H1 (cell line): ENCODE results near the gene OR2A25. TPM values are rescaled to one million over a fixed set of nuclear protein-coding genes. Genes with fewer than 3 reads are reported as not detected.

ENCODE experiments used
- CTCF ChIA-PET: fragments of 300-600 bp; sonication (Branson Sonifier 250); formaldehyde crosslinking; loops from one replicate; lab custom pipeline; 2021; ENCODE audit not compliant: partially characterized antibody; lab: Charles Lee
- POLR2A ChIA-PET: fragments of 300-600 bp; sonication (Branson Sonifier 250); formaldehyde crosslinking; loops from one replicate; lab custom pipeline; 2021; ENCODE audit warnings: inconsistent platforms; ENCODE audit not compliant: partially characterized antibody; lab: Charles Lee
- DNase-seq, 2 experiments: peaks; one replicate each; pipeline versions ENCODE4 v3.0.0 to v3.0.0-alpha.2; 2010 to 2022; ENCODE audit warnings: low spot score in 2 of 2, low read depth in 1 of 2, mixed read lengths in 1 of 2
- FAIRE-seq: peaks from 2 replicates; lab custom pipeline; 2011; peaks lifted over from hg19 to GRCh38; lab: Jason Lieb, UNC
- H2AFZ ChIP-seq: 2 replicates; pipeline ENCODE4 v1.8.1; 2012; ENCODE audit warnings: low read length, inconsistent platforms
- H2AK5ac ChIP-seq: 2 replicates; pipeline ENCODE4 v1.6.1; 2013; ENCODE audit warnings: low read depth, low read length
- H2BK120ac ChIP-seq: replicated peaks from 2 replicates; pipeline ENCODE3; 2013; ENCODE audit warnings: low read depth, low read length, inconsistent platforms
- H2BK12ac ChIP-seq: 2 replicates; pipeline ENCODE4 v1.6.1; 2013; ENCODE audit warnings: low read depth, low read length
- H2BK15ac ChIP-seq: 2 replicates; pipeline ENCODE4 v1.6.1; 2013; ENCODE audit warnings: low read length
- H2BK20ac ChIP-seq: 2 replicates; pipeline ENCODE4 v1.6.1; 2013; ENCODE audit warnings: low read length
- H2BK5ac ChIP-seq: 2 replicates; pipeline ENCODE4 v1.6.1; 2013; ENCODE audit warnings: low read depth, low read length
- H3K14ac ChIP-seq: 2 replicates; pipeline ENCODE4 v1.6.1; 2013; ENCODE audit warnings: inconsistent platforms; ENCODE audit not compliant: insufficient read length
- H3K18ac ChIP-seq: 2 replicates; pipeline ENCODE4 v1.6.1; 2013; ENCODE audit warnings: low read length; ENCODE audit errors: extremely low read depth
- H3K23ac ChIP-seq: 2 replicates; pipeline ENCODE4 v1.6.1; 2013; ENCODE audit warnings: inconsistent platforms; ENCODE audit not compliant: insufficient read length
- H3K23me2 ChIP-seq: 2 replicates; pipeline ENCODE4 v1.6.1; 2013; ENCODE audit warnings: low read depth, low read length
- H3K27ac ChIP-seq: 2 replicates; pipeline ENCODE4 v1.6.1; 2011; ENCODE audit warnings: low read depth, low read length, inconsistent platforms
- H3K27me3 ChIP-seq, 4 experiments: replicated peaks in 1 of 4; 1 replicate in 1 of 4; 2 replicates in 3 of 4; pipeline versions ENCODE4 v1.6.1 to v1.8.1; 2011 to 2013; ENCODE audit warnings: low read length in 3 of 4, mild to moderate bottlenecking in 3 of 4, inconsistent platforms in 2 of 4, mixed read lengths in 2 of 4, moderate library complexity in 1 of 4; ENCODE audit not compliant: control insufficient read depth in 3 of 4, insufficient read depth in 3 of 4; ENCODE audit errors: extremely low read depth in 1 of 4
- H3K36me3 ChIP-seq, 4 experiments: 2 replicates each; pipeline versions ENCODE4 v1.6.1 to v1.8.1; 2011 to 2013; ENCODE audit warnings: mild to moderate bottlenecking in 4 of 4, low read length in 3 of 4, moderate library complexity in 2 of 4, control low read depth in 1 of 4, inconsistent platforms in 1 of 4; ENCODE audit not compliant: insufficient read depth in 4 of 4, control insufficient read depth in 2 of 4
- H3K4ac ChIP-seq: replicated peaks from 2 replicates; pipeline ENCODE3; 2013; ENCODE audit warnings: low read length, low read depth, mixed read lengths, inconsistent platforms; ENCODE audit not compliant: insufficient read length
- H3K4me1 ChIP-seq, 4 experiments: replicated peaks in 1 of 4; 1 replicate in 1 of 4; 2 replicates in 3 of 4; pipeline versions ENCODE4 v1.6.1 to v1.8.1; 2011 to 2013; ENCODE audit warnings: low read length in 3 of 4, inconsistent platforms in 2 of 4, mixed read lengths in 1 of 4; ENCODE audit not compliant: insufficient read depth in 4 of 4, control insufficient read depth in 3 of 4
- H3K4me2 ChIP-seq, 2 experiments: 2 replicates each; pipeline versions ENCODE4 v1.6.1 to v1.8.1; 2011 to 2013; ENCODE audit warnings: low read depth in 2 of 2, low read length in 2 of 2, control low read depth in 1 of 2, inconsistent platforms in 1 of 2, mild to moderate bottlenecking in 1 of 2; ENCODE audit not compliant: insufficient read depth in 1 of 2
- H3K4me3 ChIP-seq, 4 experiments: fragments of 200-600, 300-600 bp in 1 of 4; sonication (generic), shearing (Covaris generic), sonication (Bioruptor Twin) in 1 of 4; 2 replicates each; pipeline versions ENCODE4 v1.5.1 to v1.8.1; 2011 to 2016; ENCODE audit warnings: low read length in 4 of 4, low read depth in 3 of 4, control low read depth in 2 of 4, inconsistent platforms in 2 of 4, mild to moderate bottlenecking in 2 of 4, mixed read lengths in 1 of 4, moderate library complexity in 1 of 4; ENCODE audit not compliant: insufficient read depth in 2 of 4; ENCODE audit errors: extremely low read depth in 1 of 4
- H3K56ac ChIP-seq: replicated peaks from 2 replicates; pipeline ENCODE3; 2013; ENCODE audit warnings: low read depth, mild to moderate bottlenecking, mixed read lengths, low read length, inconsistent platforms; ENCODE audit not compliant: insufficient read length
- H3K79me1 ChIP-seq: 2 replicates; pipeline ENCODE4 v1.6.1; 2013; ENCODE audit warnings: low read depth, low read length, control low read depth
- H3K79me2 ChIP-seq, 2 experiments: 2 replicates each; pipeline versions ENCODE4 v1.6.1 to v1.8.1; 2012 to 2013; ENCODE audit warnings: low read length in 2 of 2, mild to moderate bottlenecking in 2 of 2, inconsistent platforms in 1 of 2; ENCODE audit not compliant: insufficient read depth in 2 of 2, control insufficient read depth in 1 of 2
- H3K9ac ChIP-seq, 4 experiments: replicated peaks in 1 of 4; 1 replicate in 1 of 4; 2 replicates in 3 of 4; pipeline versions ENCODE4 v1.6.1 to v1.8.1; 2011 to 2013; ENCODE audit warnings: low read depth in 3 of 4, low read length in 3 of 4, control low read depth in 2 of 4, mild to moderate bottlenecking in 2 of 4, moderate library complexity in 2 of 4, inconsistent platforms in 1 of 4; ENCODE audit errors: extremely low read depth in 1 of 4
- H3K9me3 ChIP-seq, 2 experiments: 2 replicates each; pipeline versions ENCODE4 v1.6.1 to v1.8.1; 2012 to 2013; ENCODE audit warnings: mild to moderate bottlenecking in 2 of 2, moderate library complexity in 2 of 2, control low read depth in 1 of 2, inconsistent platforms in 1 of 2, low read depth in 1 of 2, low read length in 1 of 2, mixed read lengths in 1 of 2; ENCODE audit not compliant: insufficient read depth in 2 of 2
- H4K20me1 ChIP-seq, 2 experiments: replicated peaks in 1 of 2; 2 replicates each; pipeline versions ENCODE3 to v1.8.1; 2011 to 2013; ENCODE audit warnings: inconsistent platforms in 2 of 2, low read length in 2 of 2, mild to moderate bottlenecking in 1 of 2; ENCODE audit not compliant: insufficient read depth in 2 of 2, control insufficient read depth in 1 of 2
- H4K5ac ChIP-seq: 2 replicates; pipeline ENCODE4 v1.6.1; 2013; ENCODE audit warnings: low read length, low read depth, mixed read lengths, inconsistent platforms; ENCODE audit not compliant: insufficient read length
- H4K8ac ChIP-seq: 2 replicates; pipeline ENCODE4 v1.8.0; 2013; ENCODE audit warnings: mild to moderate bottlenecking, moderate library complexity, low read length, inconsistent platforms; ENCODE audit not compliant: insufficient read depth; ENCODE audit errors: extremely low read depth
- H4K91ac ChIP-seq: replicated peaks from 2 replicates; pipeline ENCODE3; 2013; ENCODE audit warnings: low read length, mixed read lengths, inconsistent platforms; ENCODE audit not compliant: insufficient read length
- JUN ChIP-seq: IDR thresholded peaks from 2 replicates; pipeline ENCODE4 v1.6.1; 2011; ENCODE audit warnings: low read depth, mild to moderate bottlenecking, improper control_type of control experiment, low read length
- JUND ChIP-seq: IDR thresholded peaks from 2 replicates; pipeline ENCODE4 v1.6.1; 2011; ENCODE audit warnings: mild to moderate bottlenecking, improper control_type of control experiment, low read length
- SAP30 ChIP-seq: fragments of 300-600 bp; sonication (generic); IDR thresholded peaks from 2 replicates; pipeline ENCODE4 v1.7.1; 2012; ENCODE audit warnings: low read length, moderate library complexity, mild to moderate bottlenecking, inconsistent platforms; ENCODE audit not compliant: insufficient read depth, insufficient replicate concordance
- SP2 ChIP-seq: IDR thresholded peaks from 2 replicates; pipeline ENCODE4 v1.6.1; 2012; ENCODE audit warnings: mild to moderate bottlenecking, low read length, inconsistent platforms
- polyA plus RNA-seq, 7 experiments: library from polyadenylated mRNA; depleted of rRNA in 3 of 7; stranded (reverse) in 5 of 7; unstranded in 2 of 7; fragments of >200 nt in 5 of 7; fragments of 200-250 nt in 2 of 7; gene quantifications; 1 replicate in 5 of 7; 2 replicates in 1 of 7; 4 replicates in 1 of 7; pipeline versions ENCODE4 v1.2.1 to v1.2.3, GENCODE V29; 2011 to 2013; ENCODE audit warnings: missing spikeins in 2 of 7, mixed read lengths in 2 of 7
- total RNA-seq: library from RNA; stranded (reverse); fragmentation: NEBNext Ultra II Directional; extraction: Animal tissue kit (Norgen Biotek cat#: 25700); gene quantifications from 2 replicates; pipeline ENCODE4 v1.2.1, GENCODE V29; 2021

Gene OR2A25
- total and polyA plus RNA-seq, 2 of the 8 experiments (the other 6 are each of a cell fraction or from before 2014, with no cell fraction given) = not detected

DNA sequence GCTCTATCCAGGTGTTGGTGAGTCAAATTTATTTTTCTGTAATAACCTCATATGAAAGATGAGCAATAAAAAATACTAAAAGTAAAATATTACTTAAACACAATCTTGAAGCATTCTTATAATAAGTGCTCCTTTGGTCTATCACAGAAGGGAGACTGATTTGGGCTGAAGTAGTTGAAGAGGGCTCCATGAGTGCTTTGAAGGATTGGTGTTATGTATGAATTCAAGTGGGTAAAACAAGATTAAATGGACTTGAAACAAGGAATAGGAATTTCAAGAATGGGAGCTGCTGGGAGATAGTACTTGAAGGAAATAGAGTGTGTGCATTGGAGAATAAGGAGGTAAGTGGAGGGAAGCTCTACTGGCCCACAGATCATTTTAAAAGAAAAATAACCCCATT, 32.4 kb downstream of the OR2A25 start:
- Histone ChIP-seq H3K9ac (no peak overlapping the region), H2BK120ac (no peak overlapping the region), H3K56ac (no peak overlapping the region), H3K27me3 (no peaks in the 10 kb centered on the region), H3K4me3 (no peak overlapping the region), H2BK20ac (no peak overlapping the region), H4K8ac (no peak overlapping the region), H2AK5ac (no peak overlapping the region), H4K5ac (no peak overlapping the region), H3K9me3 (no peaks in the 10 kb centered on the region), H3K4me2 (no peak overlapping the region), H4K20me1 (no peaks in the 10 kb centered on the region), H3K27ac (no peak overlapping the region), H3K4ac (no peak overlapping the region), H2BK5ac (no peak overlapping the region), H3K14ac (no peak overlapping the region), H2AFZ (no peak overlapping the region), H3K36me3 (no peaks in the 10 kb centered on the region), H3K79me2 (no peaks in the 10 kb centered on the region), H3K23ac (no peak overlapping the region), H3K23me2 (no peaks in the 10 kb centered on the region), H3K18ac (no peak overlapping the region), H3K79me1 (no peaks in the 10 kb centered on the region), H2BK12ac (no peak overlapping the region), H2BK15ac (no peak overlapping the region), H3K4me1 (no peaks in the 10 kb centered on the region), H4K91ac (no peak overlapping the region)
- no peak for TF ChIP-seq JUN
- no peak for TF ChIP-seq SP2
- no peak for TF ChIP-seq JUND
- TF ChIP-seq SAP30 = no peak
- ChIA-PET CTCF (no interaction called here), POLR2A (no interaction called here)
- FAIRE-seq (no peak), DNase-seq (no peak)
